ENCODE measurements around the gene RASSF8.

RASSF8 gene

GRCh38 chr12:26096036-26096435 lies 137.6 kb downstream of the RASSF8 start:
- no peak for DNase-seq (ENCODE audit: low spot score in 2 of 2)
- Mint-ChIP-seq H3K27me3 (peaks cover 26% of the 10 kb centered on the region), H3K36me3 (ENCODE audit: insufficient read depth) (no peaks in the 10 kb centered on the region), H3K9me3 (no peaks in the 10 kb centered on the region), H3K4me1 (no peaks in the 10 kb centered on the region), H3K4me3 (no peak overlapping the region), H3K27ac (ENCODE audit: low read depth) (no peak overlapping the region)
- no peak for ATAC-seq (replicated peaks; ENCODE audit: extremely low read depth, poor library complexity, severe bottlenecking)

- Mint-ChIP-seq H3K27me3 (peaks cover 34% of the 10 kb centered on the region), H3K27ac (ENCODE audit: low read depth) (no peak overlapping the region), H3K4me1 (no peaks in the 10 kb centered on the region), H3K9me3 (no peaks in the 10 kb centered on the region), H3K36me3 (ENCODE audit: insufficient read depth) (no peaks in the 10 kb centered on the region), H3K4me3 (no peak overlapping the region)
- ATAC-seq (replicated peaks; ENCODE audit: extremely low read depth, poor library complexity, severe bottlenecking) (peak; percentile 65), DNase-seq (ENCODE audit: low spot score in 2 of 2) (peak; percentile 14 to 29)
Observed at GRCh38 chr12:26097046-26097878, 138.8 kb downstream of the RASSF8 start.

DNA sequence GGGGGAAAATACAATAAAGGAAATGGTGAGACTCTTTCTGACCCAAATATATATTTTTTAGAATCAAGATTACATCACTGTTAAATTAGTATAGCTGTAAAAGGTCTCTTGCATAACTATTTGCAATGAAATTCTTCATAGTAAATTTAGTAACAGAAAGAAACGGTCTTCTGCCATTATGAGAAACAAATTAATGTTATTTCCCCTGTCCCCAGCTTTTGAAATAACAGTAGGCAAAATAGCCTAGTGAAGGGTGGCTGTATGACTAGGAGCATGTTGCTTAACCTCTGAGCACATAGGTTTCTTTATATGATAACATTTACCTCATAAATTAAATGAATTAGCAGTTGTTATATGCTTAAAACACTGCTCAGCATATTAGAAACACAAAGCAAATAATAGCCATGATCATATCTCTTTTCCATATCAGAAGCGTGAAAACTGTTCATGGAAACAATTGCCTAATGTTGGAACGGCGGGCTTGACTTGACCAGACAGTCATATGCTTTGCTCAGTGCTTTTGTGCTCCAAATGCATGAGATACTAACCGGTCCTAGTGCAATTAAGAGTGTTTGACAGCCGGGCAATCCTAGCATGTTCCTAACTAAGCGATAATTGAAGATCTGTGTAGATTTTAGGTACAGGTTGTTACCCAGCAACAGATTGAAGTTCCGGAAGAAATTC lies 142.3 kb downstream of the RASSF8 start:
- H3K4me3 Mint-ChIP-seq: no peak overlapping the region
- no peaks in the 10 kb centered on the region for H3K36me3 Mint-ChIP-seq (ENCODE audit: insufficient read depth)
- H3K9me3 Mint-ChIP-seq: no peaks in the 10 kb centered on the region
- no peak for ATAC-seq (replicated peaks; ENCODE audit: extremely low read depth, poor library complexity, severe bottlenecking)
- H3K4me1 Mint-ChIP-seq: no peaks in the 10 kb centered on the region
- DNase-seq (ENCODE audit: low spot score in 2 of 2): no peak
- no peak overlapping the region for H3K27ac Mint-ChIP-seq (ENCODE audit: low read depth)
- H3K27me3 Mint-ChIP-seq: peaks cover 60% of the 10 kb centered on the region

GRCh38 chr12:26101350-26101734 lies 142.9 kb downstream of the RASSF8 start:
- H3K9me3 Mint-ChIP-seq: no peaks in the 10 kb centered on the region
- peaks cover 64% of the 10 kb centered on the region for H3K27me3 Mint-ChIP-seq
- no peak overlapping the region for H3K4me3 Mint-ChIP-seq
- H3K4me1 Mint-ChIP-seq: no peaks in the 10 kb centered on the region
- no peaks in the 10 kb centered on the region for H3K36me3 Mint-ChIP-seq (ENCODE audit: insufficient read depth)
- no peak for ATAC-seq (replicated peaks; ENCODE audit: extremely low read depth, poor library complexity, severe bottlenecking)
- no peak overlapping the region for H3K27ac Mint-ChIP-seq (ENCODE audit: low read depth)
- DNase-seq (ENCODE audit: low spot score in 2 of 2): no peak

GRCh38 chr12:26101763-26102162 lies 143.3 kb downstream of the RASSF8 start:
- Mint-ChIP-seq H3K27me3 (peaks cover 69% of the 10 kb centered on the region), H3K4me1 (no peaks in the 10 kb centered on the region), H3K36me3 (ENCODE audit: insufficient read depth) (no peaks in the 10 kb centered on the region), H3K27ac (ENCODE audit: low read depth) (no peak overlapping the region), H3K4me3 (no peak overlapping the region), H3K9me3 (no peaks in the 10 kb centered on the region)
- DNase-seq (ENCODE audit: low spot score in 2 of 2) (no peak), ATAC-seq (replicated peaks; ENCODE audit: extremely low read depth, poor library complexity, severe bottlenecking) (no peak)

GRCh38 chr12:26102953-26103352 lies 144.5 kb downstream of the RASSF8 start:
- no peaks in the 10 kb centered on the region for H3K4me1 Mint-ChIP-seq
- no peak for ATAC-seq (replicated peaks; ENCODE audit: extremely low read depth, poor library complexity, severe bottlenecking)
- peaks cover 72% of the 10 kb centered on the region for H3K27me3 Mint-ChIP-seq

GRCh38 chr12:26106347-26106746 lies 147.9 kb downstream of the RASSF8 start:
- no peak for ATAC-seq (replicated peaks; ENCODE audit: extremely low read depth, poor library complexity, severe bottlenecking)
- Mint-ChIP-seq H3K27ac (ENCODE audit: low read depth) (no peak overlapping the region), H3K36me3 (ENCODE audit: insufficient read depth) (no peaks in the 10 kb centered on the region), H3K9me3 (no peaks in the 10 kb centered on the region), H3K4me1 (no peaks in the 10 kb centered on the region), H3K4me3 (no peak overlapping the region), H3K27me3 (peaks cover 83% of the 10 kb centered on the region)
- no peak for DNase-seq (ENCODE audit: low spot score in 2 of 2)

More at GRCh38 chr12:26102953-26103352, 144.5 kb downstream of the RASSF8 start:
- Mint-ChIP-seq H3K9me3 (no peaks in the 10 kb centered on the region), H3K36me3 (ENCODE audit: insufficient read depth) (no peaks in the 10 kb centered on the region), H3K27ac (ENCODE audit: low read depth) (no peak overlapping the region), H3K4me3 (no peak overlapping the region)
- no peak for DNase-seq (ENCODE audit: low spot score in 2 of 2)

DNA sequence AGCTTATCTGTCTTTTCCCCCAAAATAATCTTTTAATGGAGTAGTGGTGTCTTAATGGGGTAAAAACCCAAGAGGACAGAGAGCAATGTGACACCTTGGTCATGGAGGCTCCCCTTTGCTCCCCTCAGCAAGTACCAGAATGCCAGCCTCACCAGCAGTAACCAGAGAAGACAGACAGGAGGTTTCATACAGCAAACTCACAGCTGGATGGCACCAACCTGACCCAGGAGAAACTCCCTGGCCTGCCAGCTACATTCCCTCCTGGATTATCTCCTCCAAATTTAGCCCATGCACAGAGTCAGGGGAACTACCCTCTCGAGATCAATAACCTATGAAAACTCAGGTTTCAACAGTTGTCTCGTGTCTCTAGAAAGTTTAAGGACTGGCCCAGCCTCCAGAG lies 150.4 kb downstream of the RASSF8 start:
- DNase-seq (ENCODE audit: low spot score in 2 of 2): no peak
- H3K27me3 Mint-ChIP-seq: peaks cover 90% of the 10 kb centered on the region
- H3K4me3 Mint-ChIP-seq: no peak overlapping the region
- peaks cover 6% of the 10 kb centered on the region for H3K36me3 Mint-ChIP-seq (ENCODE audit: insufficient read depth)
- ATAC-seq (replicated peaks; ENCODE audit: extremely low read depth, poor library complexity, severe bottlenecking): no peak
- no peaks in the 10 kb centered on the region for H3K9me3 Mint-ChIP-seq
- H3K4me1 Mint-ChIP-seq: peaks cover 6% of the 10 kb centered on the region
- H3K27ac Mint-ChIP-seq (ENCODE audit: low read depth): no peak overlapping the region

GRCh38 chr12:26109343-26109881 lies 150.9 kb downstream of the RASSF8 start:
- no peak for DNase-seq (ENCODE audit: low spot score in 2 of 2)
- H3K27ac Mint-ChIP-seq (ENCODE audit: low read depth): no peak overlapping the region
- peaks cover 88% of the 10 kb centered on the region for H3K27me3 Mint-ChIP-seq
- ATAC-seq (replicated peaks; ENCODE audit: extremely low read depth, poor library complexity, severe bottlenecking): no peak
- peaks cover 8% of the 10 kb centered on the region for H3K36me3 Mint-ChIP-seq (ENCODE audit: insufficient read depth)
- H3K4me3 Mint-ChIP-seq: no peak overlapping the region
- peaks cover 6% of the 10 kb centered on the region for H3K4me1 Mint-ChIP-seq
- no peaks in the 10 kb centered on the region for H3K9me3 Mint-ChIP-seq

DNA sequence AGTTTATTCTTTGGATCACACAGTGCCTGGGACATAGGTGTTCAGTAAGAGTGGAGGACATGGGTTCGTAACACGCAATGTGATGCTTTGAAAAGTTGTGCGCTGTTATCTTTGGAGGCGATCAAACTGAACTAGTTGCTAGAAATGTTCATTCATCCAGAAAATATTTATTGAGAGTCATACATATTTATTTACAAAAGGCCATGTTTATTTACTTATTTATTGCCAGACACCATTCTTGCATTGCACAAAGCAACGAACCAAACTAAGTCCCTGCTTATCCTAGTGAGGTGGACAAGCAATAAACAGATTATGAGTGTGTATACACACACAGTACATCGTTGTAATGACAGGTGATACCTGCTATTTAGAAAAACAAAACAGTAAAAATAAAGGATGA lies 153.8 kb downstream of the RASSF8 start:
- no peak for ATAC-seq (replicated peaks; ENCODE audit: extremely low read depth, poor library complexity, severe bottlenecking)
- H3K4me1 Mint-ChIP-seq: peaks cover 6% of the 10 kb centered on the region
- peaks cover 8% of the 10 kb centered on the region for H3K36me3 Mint-ChIP-seq (ENCODE audit: insufficient read depth)
- H3K27ac Mint-ChIP-seq (ENCODE audit: low read depth): no peak overlapping the region
- peaks cover 93% of the 10 kb centered on the region for H3K27me3 Mint-ChIP-seq
- peak overlapping the region; percentile 77 for H3K4me3 Mint-ChIP-seq
- no peaks in the 10 kb centered on the region for H3K9me3 Mint-ChIP-seq
- no peak for DNase-seq (ENCODE audit: low spot score in 2 of 2)

DNA sequence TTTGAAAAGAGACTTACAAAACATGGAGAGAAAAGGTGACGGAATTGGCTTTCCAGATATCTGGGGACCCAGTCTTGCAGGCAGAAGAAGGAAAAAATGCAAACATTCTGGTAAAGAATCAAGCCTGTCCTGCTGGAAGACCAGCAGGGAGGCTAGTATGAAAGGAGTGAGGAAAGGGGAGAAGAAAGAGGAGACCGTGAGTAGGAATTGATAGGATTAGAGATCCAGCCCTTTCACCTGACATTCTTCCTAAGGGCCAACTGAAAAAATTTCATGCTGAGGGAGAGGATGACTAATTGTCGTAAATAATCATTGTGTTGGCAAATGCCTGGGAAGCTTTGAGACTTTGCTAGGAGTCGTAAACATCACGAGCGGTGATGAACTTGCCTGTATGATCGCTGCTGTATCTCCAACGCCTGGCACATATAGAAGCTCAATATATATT lies 154.2 kb downstream of the RASSF8 start:
- Mint-ChIP-seq H3K4me3 (peak overlapping the region; percentile 77), H3K36me3 (ENCODE audit: insufficient read depth) (peaks cover 8% of the 10 kb centered on the region)

DNA sequence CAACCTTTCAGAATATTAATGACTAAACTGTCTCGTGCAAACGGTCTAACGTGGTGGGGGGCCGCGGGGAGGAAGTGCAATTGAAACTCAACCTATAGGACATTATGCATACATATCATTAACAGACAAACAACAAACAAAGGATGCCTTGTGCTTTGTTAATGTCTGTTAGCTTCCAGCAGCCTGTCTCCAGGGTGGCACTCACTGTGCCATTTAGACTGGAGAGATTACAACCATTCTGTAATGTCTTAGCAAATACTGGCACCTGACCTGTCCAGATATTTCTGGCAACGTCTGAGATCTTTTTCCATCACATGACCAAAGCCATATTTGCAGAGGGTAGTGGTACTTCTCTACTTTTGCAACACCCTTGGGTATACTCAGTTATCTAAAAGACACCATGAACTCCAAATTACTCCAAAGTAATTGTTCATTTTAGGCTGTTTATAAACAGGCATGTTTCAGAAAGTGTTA lies 154.7 kb downstream of the RASSF8 start:
- ATAC-seq (replicated peaks; ENCODE audit: extremely low read depth, poor library complexity, severe bottlenecking) (no peak), DNase-seq (ENCODE audit: low spot score in 2 of 2) (no peak)
- H3K36me3 Mint-ChIP-seq (ENCODE audit: insufficient read depth): peaks cover 8% of the 10 kb centered on the region
- peaks cover 92% of the 10 kb centered on the region for H3K27me3 Mint-ChIP-seq
- no peaks in the 10 kb centered on the region for H3K9me3 Mint-ChIP-seq
- H3K4me1 Mint-ChIP-seq: peaks cover 6% of the 10 kb centered on the region
- peak overlapping the region; percentile 77 for H3K4me3 Mint-ChIP-seq
- no peak overlapping the region for H3K27ac Mint-ChIP-seq (ENCODE audit: low read depth)

More for the DNA sequence above, 154.2 kb downstream of the RASSF8 start:
- H3K4me1 Mint-ChIP-seq: peaks cover 6% of the 10 kb centered on the region
- no peak for DNase-seq (ENCODE audit: low spot score in 2 of 2)
- peaks cover 92% of the 10 kb centered on the region for H3K27me3 Mint-ChIP-seq
- ATAC-seq (replicated peaks; ENCODE audit: extremely low read depth, poor library complexity, severe bottlenecking): no peak
- no peak overlapping the region for H3K27ac Mint-ChIP-seq (ENCODE audit: low read depth)
- no peaks in the 10 kb centered on the region for H3K9me3 Mint-ChIP-seq
